GM12874 (cell line): ENCODE measurements around the gene PKDCC.

Source experiments
- TF ChIP-seq, protein P1 (sequence below): IDR thresholded peaks from 2 replicates; pipeline ENCODE4 v1.5.1; 2011; ENCODE audit warnings: low read depth, mild to moderate bottlenecking, control low read depth, low read length, moderate library complexity; ENCODE audit not compliant: insufficient read depth

The PKDCC gene

DNA sequence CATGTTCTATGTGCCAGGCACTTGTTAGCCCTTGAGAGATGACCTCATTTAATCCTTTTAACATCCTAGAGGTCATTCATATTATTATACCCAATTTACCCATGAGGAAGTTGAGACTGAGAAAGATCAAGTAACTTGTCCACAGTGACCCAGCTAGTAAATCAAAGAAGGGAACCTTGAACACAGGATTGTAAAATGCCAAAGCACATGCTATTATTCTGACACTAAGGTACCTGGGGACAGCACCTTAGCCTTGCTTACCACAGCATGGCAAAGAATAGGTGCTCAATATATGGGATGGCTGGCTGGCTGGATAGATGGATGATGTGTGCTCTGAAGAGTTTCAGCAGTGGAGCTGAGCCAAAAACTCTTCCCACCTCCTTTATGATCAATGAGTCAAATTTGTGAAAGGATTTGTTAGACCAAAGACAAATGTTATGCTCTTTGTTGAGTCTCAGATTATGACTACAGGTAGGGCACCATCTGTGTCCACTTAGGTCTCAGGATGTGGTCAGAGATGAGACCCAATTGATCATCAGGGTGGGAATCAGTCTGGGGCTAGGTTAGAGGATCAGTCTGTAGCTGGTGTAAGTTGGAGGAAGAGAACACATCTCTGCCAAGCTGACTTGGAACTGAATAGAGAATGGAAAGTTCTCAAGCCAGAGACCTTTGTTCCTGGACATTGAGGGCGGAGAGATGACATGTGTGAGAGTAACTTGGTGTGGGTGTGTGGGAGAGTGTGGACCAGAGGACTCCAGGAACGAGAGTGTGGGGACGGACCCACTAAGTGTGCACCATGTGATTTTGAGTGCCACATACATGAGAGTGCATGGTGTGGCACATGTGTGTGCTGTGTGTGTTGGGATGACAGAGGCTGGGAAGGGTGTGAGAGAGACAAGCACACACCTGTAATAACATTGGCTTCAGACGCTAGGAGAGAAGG, 16.3 kb upstream of the PKDCC start:
- TF ChIP-seq, protein P1, sequence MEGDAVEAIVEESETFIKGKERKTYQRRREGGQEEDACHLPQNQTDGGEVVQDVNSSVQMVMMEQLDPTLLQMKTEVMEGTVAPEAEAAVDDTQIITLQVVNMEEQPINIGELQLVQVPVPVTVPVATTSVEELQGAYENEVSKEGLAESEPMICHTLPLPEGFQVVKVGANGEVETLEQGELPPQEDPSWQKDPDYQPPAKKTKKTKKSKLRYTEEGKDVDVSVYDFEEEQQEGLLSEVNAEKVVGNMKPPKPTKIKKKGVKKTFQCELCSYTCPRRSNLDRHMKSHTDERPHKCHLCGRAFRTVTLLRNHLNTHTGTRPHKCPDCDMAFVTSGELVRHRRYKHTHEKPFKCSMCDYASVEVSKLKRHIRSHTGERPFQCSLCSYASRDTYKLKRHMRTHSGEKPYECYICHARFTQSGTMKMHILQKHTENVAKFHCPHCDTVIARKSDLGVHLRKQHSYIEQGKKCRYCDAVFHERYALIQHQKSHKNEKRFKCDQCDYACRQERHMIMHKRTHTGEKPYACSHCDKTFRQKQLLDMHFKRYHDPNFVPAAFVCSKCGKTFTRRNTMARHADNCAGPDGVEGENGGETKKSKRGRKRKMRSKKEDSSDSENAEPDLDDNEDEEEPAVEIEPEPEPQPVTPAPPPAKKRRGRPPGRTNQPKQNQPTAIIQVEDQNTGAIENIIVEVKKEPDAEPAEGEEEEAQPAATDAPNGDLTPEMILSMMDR, result no peak

DNA sequence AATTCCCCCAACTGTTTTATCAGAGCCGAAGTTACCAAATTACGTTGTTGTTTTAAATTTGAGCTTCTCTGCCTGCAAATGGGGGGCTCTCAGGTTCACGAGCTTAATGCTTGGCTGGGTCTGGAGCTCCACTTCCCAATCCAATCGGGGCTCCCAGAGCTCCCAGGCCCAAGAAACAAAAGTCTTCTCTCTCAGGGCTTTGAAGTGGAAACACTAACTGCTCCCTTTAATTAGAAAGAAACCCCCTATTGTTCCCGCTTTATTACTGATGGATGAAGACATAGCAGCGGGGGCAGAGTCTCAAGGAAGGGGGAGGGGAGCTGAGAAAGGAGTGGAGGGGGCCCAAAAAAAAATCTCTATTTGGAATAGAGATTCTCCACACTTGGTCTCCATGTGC, 15.6 kb upstream of the PKDCC start:
- TF ChIP-seq, protein P1, result no peak

DNA sequence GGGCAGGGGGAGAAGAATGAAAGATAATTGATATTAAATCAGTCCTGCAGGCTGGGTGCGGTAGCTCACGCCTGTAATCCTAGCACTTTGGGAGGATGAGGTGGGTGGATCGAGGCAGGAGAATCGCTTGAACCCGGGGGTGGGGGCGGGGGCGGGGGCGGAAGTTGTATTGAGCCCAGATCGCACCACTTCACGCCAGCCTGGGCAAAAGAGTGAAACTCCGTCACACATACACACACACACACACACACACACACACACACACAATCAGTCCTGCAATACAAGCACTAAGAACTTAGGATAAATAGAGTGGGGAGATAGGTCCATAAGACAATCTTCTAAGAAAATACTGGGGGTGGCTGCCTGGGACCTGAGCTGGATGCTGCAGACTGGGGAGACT, 15.1 kb upstream of the PKDCC start:
- TF ChIP-seq, protein P1, result no peak

DNA sequence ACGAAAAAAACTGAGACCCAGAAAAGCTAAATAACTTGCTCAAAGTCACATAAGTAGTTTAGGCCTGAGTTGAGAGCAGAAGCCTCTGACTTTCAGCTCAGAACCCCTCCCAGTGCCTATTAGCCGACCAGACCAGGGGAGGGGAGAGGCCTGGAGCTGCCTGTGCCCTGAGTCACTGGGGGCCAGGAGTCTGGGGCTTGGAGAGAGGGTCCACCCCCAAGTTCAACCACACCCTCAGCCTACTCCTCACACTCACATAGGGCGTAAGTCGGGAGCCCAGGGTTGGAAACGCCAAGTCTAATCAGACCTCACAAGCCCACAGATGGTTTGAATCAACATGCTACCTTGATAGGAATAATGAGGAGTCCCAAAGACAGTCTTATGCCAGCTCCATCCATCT, 12.6 kb upstream of the PKDCC start:
- TF ChIP-seq, protein P1, result no peak

DNA sequence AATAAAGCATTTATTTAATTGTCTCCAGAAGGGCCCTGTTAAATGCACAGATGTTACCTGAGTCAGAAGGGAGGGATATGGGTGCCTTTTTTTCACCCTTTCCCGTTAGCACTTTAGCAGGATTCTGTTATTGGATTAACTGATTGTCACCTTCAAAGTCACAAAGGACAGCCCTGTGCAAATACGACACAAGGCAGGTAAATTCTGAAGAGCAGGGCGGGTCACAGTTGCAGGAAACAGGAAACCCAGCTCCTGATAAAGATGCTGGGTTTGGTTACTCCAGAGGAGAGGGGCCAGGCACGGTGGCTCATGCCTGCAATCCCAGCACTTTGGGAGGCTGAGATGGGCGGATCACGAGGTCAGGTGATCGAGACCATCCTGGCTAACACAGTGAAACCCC, 11.4 kb upstream of the PKDCC start:
- TF ChIP-seq, protein P1, result no peak

DNA sequence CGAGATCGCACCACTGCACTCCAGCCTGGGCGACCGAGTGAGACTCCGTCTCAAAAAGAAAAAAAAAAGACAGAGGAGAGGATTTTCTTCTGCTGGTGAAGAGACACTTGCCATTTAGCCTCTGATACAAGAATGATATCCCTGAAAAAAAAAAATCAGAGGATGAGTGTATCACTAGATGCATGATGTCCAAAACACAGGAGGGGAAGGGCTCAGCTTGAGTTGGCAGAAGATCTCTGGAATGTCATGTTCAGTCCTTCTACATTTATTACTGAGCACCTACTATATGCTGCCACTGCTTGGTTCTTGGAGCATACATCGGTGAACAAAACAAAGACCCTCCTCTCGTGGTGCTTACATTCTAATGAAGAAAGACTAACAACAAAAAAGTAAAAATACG, 10.9 kb upstream of the PKDCC start:
- TF ChIP-seq, protein P1, result no peak

DNA sequence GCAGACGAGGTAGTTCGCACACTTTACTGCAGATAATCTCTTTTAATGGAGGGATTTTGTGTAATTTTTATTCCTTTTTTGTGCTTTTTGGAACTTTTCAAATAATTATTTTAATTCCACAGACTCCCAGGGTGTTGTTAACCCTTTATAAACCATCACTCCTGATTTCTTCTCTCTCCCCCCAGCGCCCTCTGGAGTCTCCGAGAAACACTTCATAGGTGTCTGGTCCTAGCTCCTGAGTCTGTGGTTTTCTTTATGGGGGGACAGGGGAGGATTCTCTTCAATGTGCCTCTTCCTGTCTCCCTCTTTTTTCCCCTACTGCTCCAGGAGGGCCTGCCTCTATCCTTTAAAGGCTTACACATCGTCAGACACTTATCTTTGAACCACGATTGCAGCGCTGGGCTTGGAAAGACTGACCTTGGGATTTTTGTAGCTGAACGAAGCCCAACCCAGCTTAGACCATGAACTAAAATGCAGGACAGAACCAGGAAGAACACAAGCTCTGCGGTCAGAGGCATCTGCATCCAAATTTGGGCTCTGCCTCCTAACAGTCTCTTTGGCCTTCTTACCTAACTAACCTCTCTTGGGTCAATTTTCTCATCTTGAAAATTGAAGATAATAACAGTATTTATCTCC, 7.1 kb upstream of the PKDCC start:
- TF ChIP-seq, protein P1, result no peak
